HEK293T (cell line): ENCODE results near the gene RAB8B.

Experiments
- CTCF ChIA-PET: fragments of 350-600 bp; formaldehyde crosslinking; extraction: SDS; loops from one replicate; lab custom pipeline; 2021; ENCODE audit warnings: antibody characterized with exemption, inconsistent platforms; lab: Yijun Ruan, JAX
- POLR2A ChIA-PET: fragments of 350-600 bp; formaldehyde crosslinking; extraction: SDS; loops from one replicate; lab custom pipeline; 2020; ENCODE audit warnings: antibody characterized with exemption, inconsistent platforms; lab: Yijun Ruan, JAX
- DNase-seq: peaks from one replicate; pipeline ENCODE4 v3.0.0; 2012; ENCODE audit warnings: mixed read lengths; ENCODE audit errors: extremely low spot score
- ARNT ChIP-seq: fragments of 450-650 bp; IDR thresholded peaks from 2 replicates; pipeline ENCODE4 v1.6.1; 2017; ENCODE audit warnings: mild to moderate bottlenecking
- BHLHE40 ChIP-seq: fragments of 450-650 bp; IDR thresholded peaks from 2 replicates; pipeline ENCODE4 v1.6.1; 2016; ENCODE audit warnings: mild to moderate bottlenecking, moderate library complexity, borderline replicate concordance
- CTBP1 ChIP-seq: fragments of 450-650 bp; IDR thresholded peaks from 2 replicates; pipeline ENCODE4 v1.6.1; 2016; ENCODE audit warnings: borderline replicate concordance
- ELF4 ChIP-seq: fragments of 450-650 bp; IDR thresholded peaks from 2 replicates; pipeline ENCODE4 v1.6.1; 2017; ENCODE audit warnings: antibody characterized with exemption
- FOXA1 ChIP-seq: fragments of 450-650 bp; IDR thresholded peaks from 2 replicates; pipeline ENCODE4 v1.6.1; 2016; ENCODE audit warnings: mild to moderate bottlenecking
- FOXK2 ChIP-seq: fragments of 450-650 bp; IDR thresholded peaks from 2 replicates; pipeline ENCODE4 v1.6.1; 2016; ENCODE audit warnings: mild to moderate bottlenecking
- FOXM1 ChIP-seq: fragments of 450-650 bp; IDR thresholded peaks from 2 replicates; pipeline ENCODE4 v1.6.1; 2017; ENCODE audit warnings: mild to moderate bottlenecking, borderline replicate concordance
- HDGF ChIP-seq: fragments of 450-650 bp; IDR thresholded peaks from 2 replicates; pipeline ENCODE4 v1.6.1; 2017; ENCODE audit warnings: antibody characterized with exemption, borderline replicate concordance
- L3MBTL2 ChIP-seq: fragments of 450-650 bp; conservative IDR thresholded peaks from 2 replicates; pipeline ENCODE4 v1.6.1; 2016; ENCODE audit warnings: mild to moderate bottlenecking
- LEF1 ChIP-seq: fragments of 450-650 bp; IDR thresholded peaks from 2 replicates; pipeline ENCODE4 v1.6.1; 2017; ENCODE audit warnings: mild to moderate bottlenecking, borderline replicate concordance
- NFRKB ChIP-seq: fragments of 450-650 bp; IDR thresholded peaks from 2 replicates; pipeline ENCODE4 v1.6.1; 2016; ENCODE audit warnings: mild to moderate bottlenecking, moderate library complexity
- SP1 ChIP-seq: fragments of 450-650 bp; IDR thresholded peaks from 2 replicates; pipeline ENCODE4 v1.6.1; 2017
- SUZ12 ChIP-seq: fragments of 450-650 bp; IDR thresholded peaks from 2 replicates; pipeline ENCODE4 v1.6.1; 2016; ENCODE audit warnings: mild to moderate bottlenecking
- TARDBP ChIP-seq: fragments of 450-650 bp; IDR thresholded peaks from 2 replicates; pipeline ENCODE4 v1.6.1; 2016
- ZNF384 ChIP-seq: fragments of 450-650 bp; IDR thresholded peaks from 2 replicates; pipeline ENCODE4 v1.6.1; 2016
- TF ChIP-seq, protein P1 (sequence below): fragments of 450-650 bp; IDR thresholded peaks from 2 replicates; pipeline ENCODE4 v1.6.1; 2016

The RAB8B gene

DNA sequence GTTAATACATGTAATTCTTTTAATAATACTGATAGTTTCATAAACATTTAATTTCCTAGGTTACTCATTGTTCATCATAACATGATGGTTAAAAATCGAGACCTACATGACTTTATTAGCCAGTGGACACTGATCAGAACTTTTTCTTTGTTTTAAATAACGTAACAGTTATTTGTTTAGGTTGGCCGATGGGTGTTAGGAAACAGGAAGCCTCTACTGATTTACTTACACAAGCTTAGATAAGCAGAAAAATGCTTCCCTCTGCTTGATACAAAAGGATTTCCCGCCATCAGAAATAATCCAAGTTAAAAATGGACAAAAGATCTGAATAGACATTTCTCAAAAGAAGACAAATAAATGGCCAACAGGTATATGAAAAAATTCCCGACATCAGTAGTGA, 71.4 kb downstream of the RAB8B start:
- DNase-seq, result no peak
- POLR2A ChIA-PET, result no interaction called here
- CTCF ChIA-PET, result no interaction called here
- TF ChIP-seq SUZ12 (no peak), LEF1 (no peak), ELF4 (no peak), FOXK2 (no peak), FOXA1 (no peak), ARNT (no peak), SP1 (no peak), L3MBTL2 (no peak), TARDBP (no peak), NFRKB (no peak), BHLHE40 (no peak)
- TF ChIP-seq, protein P1, sequence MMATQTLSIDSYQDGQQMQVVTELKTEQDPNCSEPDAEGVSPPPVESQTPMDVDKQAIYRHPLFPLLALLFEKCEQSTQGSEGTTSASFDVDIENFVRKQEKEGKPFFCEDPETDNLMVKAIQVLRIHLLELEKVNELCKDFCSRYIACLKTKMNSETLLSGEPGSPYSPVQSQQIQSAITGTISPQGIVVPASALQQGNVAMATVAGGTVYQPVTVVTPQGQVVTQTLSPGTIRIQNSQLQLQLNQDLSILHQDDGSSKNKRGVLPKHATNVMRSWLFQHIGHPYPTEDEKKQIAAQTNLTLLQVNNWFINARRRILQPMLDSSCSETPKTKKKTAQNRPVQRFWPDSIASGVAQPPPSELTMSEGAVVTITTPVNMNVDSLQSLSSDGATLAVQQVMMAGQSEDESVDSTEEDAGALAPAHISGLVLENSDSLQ, result no peak

DNA sequence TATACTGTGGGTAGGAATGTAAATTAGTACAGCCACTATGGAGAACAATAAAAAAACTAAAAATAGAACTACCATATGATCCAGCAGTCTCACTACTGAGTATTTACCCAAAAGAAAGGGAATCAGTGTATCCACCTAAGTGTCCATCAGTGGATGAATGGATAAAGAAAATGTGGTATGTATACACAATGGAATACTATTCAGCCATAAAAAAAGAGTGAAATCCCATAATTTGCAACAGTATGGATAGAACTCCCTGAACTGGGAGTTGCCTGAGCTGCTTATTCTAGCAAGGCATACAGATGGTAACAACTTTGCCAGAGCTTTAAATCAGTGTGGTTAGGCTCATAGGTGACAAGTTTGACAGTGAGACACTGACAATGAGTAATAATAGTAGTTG, 71.9 kb downstream of the RAB8B start:
- DNase-seq, result no peak
- POLR2A ChIA-PET, result interaction anchor here (0.9 kb wide), 1 partner anchor 14 kb away, joined by 3 read pairs; no protein-coding TSS in a partner anchor
- TF ChIP-seq, protein P1, result no peak
- TF ChIP-seq SUZ12, result no peak
- TF ChIP-seq SP1, result no peak
- TF ChIP-seq L3MBTL2, result no peak
- no peak for TF ChIP-seq ZNF384
- TF ChIP-seq ARNT, result no peak
- no peak for TF ChIP-seq BHLHE40
- no peak for TF ChIP-seq TARDBP
- TF ChIP-seq LEF1, result no peak
- TF ChIP-seq FOXA1, result no peak
- TF ChIP-seq FOXK2, result no peak
- CTCF ChIA-PET, result no interaction called here

DNA sequence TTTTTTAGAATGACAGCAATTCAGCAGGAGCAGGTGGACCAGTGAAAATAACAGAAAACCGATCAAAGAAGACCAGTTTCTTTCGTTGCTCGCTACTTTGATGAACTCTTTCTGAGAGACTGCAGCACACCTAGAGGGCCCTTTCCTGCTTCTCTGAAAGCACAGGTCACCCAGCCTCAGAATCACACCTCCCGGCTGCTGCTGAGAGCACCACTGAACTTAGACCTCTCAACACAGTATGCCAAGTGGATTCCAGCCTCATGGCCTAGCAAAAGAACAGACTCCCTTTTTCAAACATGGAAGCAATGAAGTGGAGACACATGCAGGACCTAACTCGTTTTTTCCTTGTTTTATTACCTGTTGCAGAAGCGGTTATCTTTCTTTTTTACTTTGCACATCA, 74.1 kb downstream of the RAB8B start:
- TF ChIP-seq L3MBTL2 (no peak), TARDBP (no peak), FOXA1 (no peak), FOXK2 (no peak), LEF1 (no peak), ARNT (no peak)
- ChIA-PET CTCF (no interaction called here), POLR2A (no interaction called here)
- DNase-seq, result no peak

DNA sequence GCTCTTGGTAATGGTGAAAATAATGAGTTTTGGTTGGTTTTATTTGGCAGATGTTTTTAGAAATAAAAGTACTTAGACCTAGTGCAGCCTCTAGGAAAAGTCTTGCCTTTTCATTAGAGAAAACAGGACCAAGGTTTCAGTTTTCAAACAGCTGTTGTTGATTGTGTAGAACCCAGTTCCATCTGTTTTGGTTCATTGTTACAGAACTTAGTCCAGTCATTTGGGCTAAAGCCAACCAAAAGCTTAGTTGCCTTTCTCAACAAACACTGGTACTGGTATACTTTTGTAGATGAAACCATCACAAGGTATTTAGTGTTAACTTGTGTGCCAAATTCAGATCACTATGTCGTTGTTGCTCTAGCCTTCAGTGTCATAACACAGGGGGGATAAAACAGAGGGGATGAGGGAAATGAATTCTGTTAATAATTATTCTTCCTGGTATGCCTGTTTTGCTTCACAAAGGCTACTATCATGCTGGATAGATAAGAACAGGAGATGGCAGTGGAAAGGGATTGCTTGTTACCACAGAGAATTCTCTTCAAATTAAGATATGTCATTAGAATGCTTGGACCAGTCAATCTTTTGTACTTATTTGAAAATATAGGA, 75.4 kb downstream of the RAB8B start:
- DNase-seq, result no peak
- ChIA-PET POLR2A (no interaction called here), CTCF (no interaction called here)
- TF ChIP-seq HDGF, result no peak
- TF ChIP-seq SUZ12, result no peak

DNA sequence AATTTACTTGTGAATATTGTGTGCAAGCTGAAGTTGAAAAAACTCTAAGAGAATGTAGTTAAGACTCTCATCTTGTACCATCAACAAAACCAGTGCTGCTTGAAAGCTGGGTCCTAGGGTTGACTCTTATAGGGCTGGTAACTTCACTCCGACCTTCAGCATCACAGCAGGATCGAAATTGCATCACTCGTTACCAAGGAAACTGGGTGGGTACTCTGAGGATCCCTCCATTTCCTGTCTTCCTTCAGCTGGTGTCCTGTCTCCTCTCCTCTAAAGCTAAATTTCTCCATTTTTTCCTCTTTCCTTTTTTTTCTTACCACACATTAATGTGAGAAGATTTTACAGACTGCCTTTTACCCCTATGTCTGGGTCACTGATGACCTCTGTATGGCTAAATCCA, 85.0 kb downstream of the RAB8B start:
- ChIA-PET CTCF (no interaction called here), POLR2A (no interaction called here)
- DNase-seq, result no peak
- no peak for TF ChIP-seq CTBP1
- no peak for TF ChIP-seq ELF4
- TF ChIP-seq SUZ12, result no peak
- TF ChIP-seq NFRKB, result no peak
- no peak for TF ChIP-seq FOXK2
- no peak for TF ChIP-seq BHLHE40
- no peak for TF ChIP-seq ARNT

DNA sequence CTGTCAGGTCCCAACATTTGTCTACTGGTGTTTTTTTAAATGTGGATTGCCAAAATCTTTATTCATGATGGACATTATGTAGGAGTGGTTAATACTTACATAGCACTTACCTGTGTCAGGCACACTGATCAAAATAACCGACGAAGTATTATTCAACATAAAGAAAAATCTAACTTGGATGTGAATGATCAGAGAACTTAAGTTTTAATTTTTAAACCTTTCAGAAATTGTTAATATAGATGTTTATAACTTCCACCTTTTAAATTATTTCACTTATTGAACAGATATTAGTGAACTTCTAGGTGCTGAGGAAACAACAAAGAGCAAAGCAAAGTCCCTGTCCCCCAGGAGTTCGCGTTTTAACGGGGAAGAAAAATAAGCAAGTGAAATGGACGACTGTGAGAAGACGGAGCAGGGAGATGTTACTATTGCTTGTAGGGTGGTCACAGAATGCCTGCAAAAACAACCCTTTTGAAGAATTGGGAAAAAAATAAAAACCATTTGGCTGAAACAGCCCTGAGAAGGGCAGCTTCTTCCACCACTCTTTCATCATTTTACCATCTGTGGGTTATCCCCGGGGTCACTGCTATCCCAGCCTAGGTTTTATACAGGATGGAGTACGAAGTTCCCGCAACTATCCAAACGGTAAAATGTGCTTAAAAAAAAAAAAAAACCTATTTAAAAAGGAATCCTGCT, 87.1 kb downstream of the RAB8B start:
- ChIA-PET CTCF (interaction anchor here (0.5 to 0.7 kb wide), 2 partner anchors 14 to 559 kb away, joined by 3 to 4 read pairs; no protein-coding TSS in a partner anchor), POLR2A (interaction anchor here (0.8 to 1.4 kb wide), 4 partner anchors 15 to 120 kb away, joined by 3 to 5 read pairs (median 3); partner anchors contain the start of gene RPS27L)
- TF ChIP-seq, protein P1, result no peak
- no peak for TF ChIP-seq FOXM1
- no peak for TF ChIP-seq CTBP1
- TF ChIP-seq TARDBP, result no peak
- no peak for TF ChIP-seq SP1
- no peak for TF ChIP-seq SUZ12
- TF ChIP-seq FOXK2, result no peak
- TF ChIP-seq HDGF, result no peak
- no peak for TF ChIP-seq FOXA1
- TF ChIP-seq NFRKB, result no peak
- no peak for TF ChIP-seq ARNT
- no peak for TF ChIP-seq LEF1
- TF ChIP-seq BHLHE40, result no peak
- no peak for DNase-seq
